Femur (tissue), 1 donor: Measurements from ENCODE around the gene TTC14.

Experiments
- DNase-seq: peaks from one replicate; pipeline ENCODE4 v3.0.0-alpha.2; 2017

The TTC14 gene

GRCh38 chr3:180631317-180631716 is 29.4 kb downstream of the TTC14 start:
- DNase-seq, result no peak

GRCh38 chr3:180633722-180634121 is 31.8 kb downstream of the TTC14 start:
- no peak for DNase-seq

- DNase-seq, result no peak
Observed at GRCh38 chr3:180640987-180641386, 39.0 kb downstream of the TTC14 start.

GRCh38 chr3:180646187-180646790 is 44.3 kb downstream of the TTC14 start:
- no peak for DNase-seq

GRCh38 chr3:180656406-180656805 is 54.4 kb downstream of the TTC14 start:
- DNase-seq, result no peak

- no peak for DNase-seq
Observed at GRCh38 chr3:180657094-180657493, 55.1 kb downstream of the TTC14 start.
